CD4-positive, alpha-beta T cell treated with Interleukin-4 for 1 hour (primary cell): ENCODE measurements around the gene CCDC66.

Source experiments
- DNase-seq, 2 donors: peaks; one replicate each; pipeline ENCODE4 v3.0.0-alpha.2; 2020 to 2022

Gene CCDC66

DNA sequence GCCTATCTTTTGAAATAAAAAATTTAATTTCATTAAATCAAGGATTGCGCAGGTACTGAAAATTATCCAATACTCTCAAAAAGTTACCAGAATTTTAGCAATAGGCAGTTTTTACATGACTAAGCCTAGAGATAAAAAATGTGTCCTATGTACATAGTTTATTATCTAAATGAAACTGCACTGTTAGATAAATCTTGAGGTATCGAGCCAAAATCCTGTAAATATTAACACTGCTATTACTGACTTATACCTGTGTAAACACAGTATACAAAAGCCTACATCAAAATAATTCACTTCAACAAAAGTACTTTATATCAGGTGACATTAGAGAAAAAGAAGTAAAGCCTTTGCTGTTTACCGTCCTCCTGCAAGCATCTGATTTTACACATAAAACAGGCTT, 65.4 kb downstream of the CCDC66 start:
- DNase-seq: no peak

DNA sequence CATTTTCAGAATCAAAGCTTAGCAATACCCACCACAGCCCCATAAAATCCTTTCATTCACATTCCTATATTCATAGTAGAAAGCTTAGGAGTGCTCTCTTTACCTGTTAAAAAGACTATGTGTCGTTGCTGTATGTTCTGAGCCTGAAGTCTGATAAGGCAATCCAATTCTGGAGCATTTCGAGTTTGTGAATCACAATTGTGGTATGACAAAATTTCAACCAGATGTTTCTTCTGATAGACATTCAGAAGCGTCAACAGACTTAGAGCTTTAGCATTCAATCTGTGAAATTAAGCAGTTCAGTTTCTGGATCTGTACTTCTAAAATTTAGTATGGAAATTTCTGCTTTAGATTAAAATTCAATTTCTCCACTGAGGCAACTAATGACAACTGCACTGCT, 67.8 kb downstream of the CCDC66 start:
- no peak for DNase-seq

DNA sequence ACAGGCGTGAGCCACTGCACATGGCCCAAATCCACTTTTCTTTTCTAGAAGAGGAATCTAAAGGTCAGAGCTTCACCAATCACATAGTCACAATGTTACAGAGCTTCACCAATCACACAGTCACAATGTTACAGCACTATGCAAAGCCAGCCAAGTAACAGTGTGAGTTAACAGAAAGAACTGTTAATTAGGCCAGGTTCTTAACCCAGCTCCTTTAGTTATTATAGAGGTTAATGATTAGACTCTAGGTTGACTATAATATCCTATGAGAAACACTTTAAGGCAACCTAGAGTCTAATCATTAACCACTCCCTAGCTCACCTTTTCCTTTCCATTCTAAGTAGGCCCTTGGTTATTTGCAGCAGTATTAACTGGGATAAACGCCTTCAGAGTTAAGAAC, 72.1 kb downstream of the CCDC66 start:
- DNase-seq: no peak

DNA sequence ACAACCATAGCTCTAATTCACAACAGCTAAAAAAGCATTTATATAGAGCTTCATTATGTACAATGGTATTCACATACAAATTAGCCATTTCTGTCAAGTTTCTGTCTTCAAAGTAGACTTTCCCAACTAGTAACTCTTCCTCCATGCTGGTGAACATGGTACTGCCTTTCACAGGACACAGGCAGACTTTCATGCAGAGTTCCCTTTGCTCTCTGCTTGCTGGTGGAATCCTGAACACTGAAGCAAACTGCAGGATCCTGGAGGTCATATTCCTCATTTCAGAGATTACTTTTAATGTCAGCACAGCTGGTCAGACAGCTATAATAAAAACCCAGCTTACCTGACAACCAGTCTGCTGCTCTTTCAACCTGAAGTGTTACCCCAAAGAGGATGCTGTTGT, 72.5 kb downstream of the CCDC66 start:
- no peak for DNase-seq

DNA sequence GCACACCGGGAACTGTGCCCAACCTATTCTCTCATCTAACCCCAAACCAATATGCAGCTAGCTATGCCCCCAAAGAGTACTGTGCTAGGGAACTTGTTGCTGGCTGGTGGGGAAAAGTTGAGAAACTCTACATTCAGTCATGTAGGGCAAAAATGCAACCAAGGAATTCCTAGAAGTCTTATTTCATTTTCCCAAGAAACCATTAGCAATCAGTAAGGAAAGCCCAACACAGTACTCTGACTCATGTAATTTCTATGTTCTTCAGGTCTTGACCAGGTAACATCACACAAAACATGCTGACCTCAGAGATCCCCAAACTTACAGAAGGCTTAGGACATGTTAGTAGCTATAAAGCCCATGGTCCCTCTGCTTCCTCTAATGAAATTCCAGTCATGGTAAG, 74.0 kb downstream of the CCDC66 start:
- DNase-seq: no peak

DNA sequence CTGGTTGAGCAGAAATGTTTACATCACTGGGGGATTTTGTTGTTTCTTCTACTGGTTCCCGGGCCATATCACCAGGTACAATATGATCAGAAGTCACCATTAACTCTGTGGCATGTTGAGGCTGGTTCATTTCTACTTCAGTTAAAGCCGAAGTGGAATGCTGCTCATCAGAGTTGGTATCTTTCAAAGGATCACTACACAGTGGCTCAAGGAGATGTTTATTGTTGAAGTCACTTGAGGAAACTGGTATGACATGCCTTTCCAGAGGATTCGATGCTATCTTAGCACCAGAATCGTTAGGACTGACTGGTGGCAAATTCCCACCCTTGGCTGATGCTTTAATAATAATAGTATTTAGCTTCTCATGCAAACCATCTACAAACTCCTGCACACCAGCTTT, 76.2 kb downstream of the CCDC66 start:
- no peak for DNase-seq

DNA sequence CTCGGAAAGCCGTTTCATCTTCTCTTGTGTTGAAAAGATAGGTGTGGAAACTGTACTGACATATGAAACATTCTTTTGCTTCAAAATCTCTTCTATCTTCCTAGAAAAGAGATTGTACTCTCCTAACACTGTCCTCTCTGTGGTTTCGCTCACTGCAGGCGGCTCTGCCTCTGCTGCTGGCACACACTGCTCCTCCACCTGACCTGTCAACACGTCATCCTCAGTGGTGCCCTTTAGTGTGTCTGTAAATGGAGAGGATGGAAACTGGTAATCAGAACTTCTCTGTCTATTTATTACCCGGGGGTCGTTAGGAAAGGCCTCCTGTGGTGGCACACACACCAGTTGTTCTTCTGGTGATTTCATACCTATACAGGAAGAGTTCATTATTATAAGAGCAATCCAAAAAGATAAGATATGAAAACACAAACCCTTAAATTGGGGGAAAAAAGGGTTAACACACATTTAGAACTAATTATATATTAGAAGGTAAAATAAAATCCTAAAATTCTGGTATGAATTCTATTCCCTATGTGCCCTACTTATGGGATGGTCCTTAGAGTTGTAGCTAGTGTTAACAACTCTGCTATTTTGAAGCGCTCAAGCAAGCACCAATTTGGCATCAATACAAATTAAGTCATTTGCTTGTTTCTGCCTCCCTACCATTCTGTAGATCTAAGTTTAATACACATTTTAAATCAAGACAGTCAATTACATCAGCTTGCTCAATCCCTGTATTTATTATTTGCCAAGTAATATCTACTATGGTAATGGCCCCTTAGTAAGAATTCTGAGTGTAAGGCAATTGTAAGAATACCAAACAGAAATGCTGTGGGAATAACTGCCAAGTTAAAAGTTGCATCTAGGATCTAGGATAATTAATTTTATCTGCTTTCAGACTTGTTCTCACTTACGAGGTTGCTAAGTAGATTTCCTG, 76.9 kb downstream of the CCDC66 start:
- no peak for DNase-seq

DNA sequence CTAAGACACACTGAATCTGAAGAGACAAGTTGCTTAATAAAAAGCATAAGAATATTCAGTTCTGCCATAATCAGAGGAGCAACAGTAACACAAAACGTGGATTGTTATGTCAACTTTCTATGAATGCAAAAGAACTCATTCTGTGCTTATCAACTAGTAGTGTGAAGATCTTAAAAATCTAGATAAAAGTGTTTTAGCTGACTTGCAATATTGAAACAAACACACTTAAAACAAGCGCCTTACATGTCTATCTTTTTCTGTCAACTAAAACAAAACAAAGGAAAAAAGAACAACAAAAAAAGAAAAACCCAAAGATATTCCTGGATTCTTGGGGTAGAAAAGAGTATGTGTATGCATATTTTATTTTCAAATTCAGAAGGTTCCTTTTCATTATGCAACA, 88.4 kb downstream of the CCDC66 start:
- no peak for DNase-seq

DNA sequence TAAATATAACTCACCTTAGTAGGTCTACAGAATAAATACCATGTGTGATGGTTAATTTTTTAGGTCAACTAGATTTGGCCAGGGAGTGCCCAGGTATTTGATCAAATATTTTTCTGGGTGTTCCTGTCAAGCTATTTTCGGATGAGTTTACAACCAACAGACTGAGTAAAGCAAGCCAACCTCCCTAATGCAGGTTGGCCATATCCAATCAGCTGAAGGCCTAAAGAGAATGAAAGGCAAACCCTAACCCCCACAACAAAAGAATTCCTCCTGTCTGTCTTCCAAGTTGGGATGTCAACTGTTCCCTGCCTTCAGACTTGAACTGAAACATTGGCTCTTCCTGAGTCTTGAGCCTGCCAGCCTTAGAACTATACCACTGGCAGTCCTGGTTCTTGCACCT, 97.5 kb downstream of the CCDC66 start:
- DNase-seq: no peak

DNA sequence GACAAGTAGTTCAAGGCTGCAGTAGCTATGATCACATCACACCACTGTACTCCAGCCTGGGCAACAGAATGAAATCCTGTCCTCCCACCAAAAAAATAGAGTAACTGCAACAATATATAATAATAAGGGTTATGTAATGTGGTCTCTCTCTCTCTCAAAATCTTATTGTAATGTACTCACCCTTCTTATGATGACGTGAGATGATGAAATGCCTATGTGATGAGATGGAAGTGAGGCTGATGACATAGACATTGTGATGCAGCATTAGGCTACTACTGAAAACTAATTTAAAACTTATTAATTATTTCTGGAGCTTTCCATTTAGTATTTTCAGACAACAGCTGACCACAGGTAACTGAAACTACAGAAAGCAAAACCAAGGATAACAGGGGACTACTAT, 98.7 kb downstream of the CCDC66 start:
- DNase-seq: no peak

DNA sequence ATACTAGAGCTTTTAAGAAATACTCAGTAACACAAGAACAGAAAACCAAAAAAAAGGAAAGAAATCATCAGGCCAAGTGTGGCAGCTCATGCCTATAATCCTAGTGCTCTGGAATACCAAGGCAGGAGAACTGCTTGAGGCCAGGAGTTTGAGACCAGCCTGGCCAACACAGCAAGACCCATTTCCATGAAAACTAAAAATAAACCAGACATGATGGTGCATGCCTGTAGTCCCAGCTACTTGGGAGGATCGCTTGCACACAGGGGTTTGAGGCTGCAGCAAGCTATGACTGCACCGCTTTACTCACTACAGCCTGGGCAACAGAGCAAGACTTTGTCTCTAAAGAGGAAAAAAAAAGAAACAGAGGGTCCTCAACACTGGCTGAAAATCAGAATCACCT, 107.8 kb downstream of the CCDC66 start:
- no peak for DNase-seq

DNA sequence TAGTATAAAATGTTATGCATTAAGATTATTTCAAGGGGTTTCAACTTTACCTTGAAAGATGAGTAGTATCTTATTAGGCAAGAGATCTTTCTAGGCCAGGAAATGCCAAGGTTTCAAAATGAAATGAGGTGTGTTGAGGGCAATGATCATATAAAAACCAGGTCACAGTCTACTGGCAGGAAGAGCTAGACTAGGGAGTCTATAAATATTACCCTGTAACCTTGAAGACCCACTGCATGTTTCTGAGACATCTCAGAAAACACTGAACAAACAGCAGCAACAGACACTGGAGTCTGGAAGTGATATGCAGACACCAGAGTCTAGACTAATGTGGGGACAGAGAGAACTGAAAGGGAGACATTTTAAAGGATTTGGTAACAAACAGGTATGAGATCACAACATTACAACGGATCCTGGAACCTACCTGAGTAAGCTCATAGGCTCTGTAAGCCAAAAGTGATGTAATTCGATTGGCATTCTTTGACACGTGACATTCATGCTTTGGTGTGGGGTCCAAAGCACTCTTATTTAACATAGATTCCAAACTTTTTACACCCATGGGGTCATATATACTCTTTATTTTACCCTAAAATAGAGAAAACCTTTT, 111.1 kb downstream of the CCDC66 start:
- DNase-seq: no peak
